ENCODE results near the gene SPO11.
"Not testable (repeated sequence)": the region's sequence is repeated elsewhere in the genome, so short reads cannot be mapped to it uniquely, and the experiment has no call there.

The SPO11 gene

DNA sequence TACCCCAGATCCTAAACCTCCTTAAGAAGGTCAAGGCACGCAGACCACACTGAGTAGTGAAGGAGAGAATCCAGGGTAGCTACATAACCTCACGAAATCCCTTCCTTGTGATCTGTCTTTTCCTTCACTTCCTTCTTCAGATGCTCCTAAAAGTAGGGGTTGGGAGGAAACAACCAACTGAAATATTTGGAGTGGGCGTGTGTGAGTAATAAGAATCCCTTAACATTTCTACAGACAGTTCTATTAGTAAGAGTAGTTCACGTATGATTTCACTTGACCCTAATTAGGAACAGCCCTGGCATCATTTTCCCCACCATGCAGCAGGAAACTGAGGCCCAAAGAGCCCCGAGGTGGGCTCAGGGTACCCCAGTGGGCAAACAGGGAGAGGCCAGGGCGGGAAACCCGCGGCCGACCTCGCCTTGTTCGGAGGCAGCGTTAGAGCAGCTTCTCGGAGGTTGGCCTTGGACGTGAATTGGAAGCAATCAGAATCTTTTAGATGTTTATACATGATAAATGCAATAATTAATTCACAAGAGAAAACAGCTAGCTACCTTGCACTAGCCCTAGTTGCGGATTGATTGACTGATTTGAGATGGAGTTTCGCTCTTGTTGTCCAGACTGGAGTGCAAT is 20.6 kb downstream of the SPO11 start:
- DNase-seq (ENCODE audit: insufficient read length) (no peak), FAIRE-seq (no peak)
- TF ChIP-seq POLR2A (IDR thresholded peaks at IDR 0.05; ENCODE audit: low read depth, low read length): no peak
- no peak for TF ChIP-seq POLR2AphosphoS5 (IDR thresholded peaks at IDR 0.05; ENCODE audit: low read depth, low read length)
- TF ChIP-seq TAF1 (IDR thresholded peaks at IDR 0.05; ENCODE audit: borderline replicate concordance, low read depth, low read length): no peak

DNA sequence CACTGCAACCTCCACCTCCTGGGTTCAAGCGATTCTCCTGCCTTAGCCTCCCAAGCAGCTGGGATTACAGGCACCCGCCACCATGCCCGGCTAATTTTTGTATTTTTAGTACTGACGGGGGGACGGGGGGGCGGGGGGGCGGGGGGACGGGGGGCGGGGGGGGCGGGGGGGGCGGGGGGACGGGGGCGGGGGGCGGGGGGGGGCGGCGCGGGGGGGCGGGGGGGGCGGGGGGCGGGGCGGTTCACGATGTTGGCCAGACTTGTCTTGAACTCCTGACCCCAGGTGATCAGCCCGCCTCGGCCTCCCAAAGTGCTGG is 21.1 kb downstream of the SPO11 start:
- FAIRE-seq; DNase-seq (ENCODE audit: insufficient read length): not testable (repeated sequence)

DNA sequence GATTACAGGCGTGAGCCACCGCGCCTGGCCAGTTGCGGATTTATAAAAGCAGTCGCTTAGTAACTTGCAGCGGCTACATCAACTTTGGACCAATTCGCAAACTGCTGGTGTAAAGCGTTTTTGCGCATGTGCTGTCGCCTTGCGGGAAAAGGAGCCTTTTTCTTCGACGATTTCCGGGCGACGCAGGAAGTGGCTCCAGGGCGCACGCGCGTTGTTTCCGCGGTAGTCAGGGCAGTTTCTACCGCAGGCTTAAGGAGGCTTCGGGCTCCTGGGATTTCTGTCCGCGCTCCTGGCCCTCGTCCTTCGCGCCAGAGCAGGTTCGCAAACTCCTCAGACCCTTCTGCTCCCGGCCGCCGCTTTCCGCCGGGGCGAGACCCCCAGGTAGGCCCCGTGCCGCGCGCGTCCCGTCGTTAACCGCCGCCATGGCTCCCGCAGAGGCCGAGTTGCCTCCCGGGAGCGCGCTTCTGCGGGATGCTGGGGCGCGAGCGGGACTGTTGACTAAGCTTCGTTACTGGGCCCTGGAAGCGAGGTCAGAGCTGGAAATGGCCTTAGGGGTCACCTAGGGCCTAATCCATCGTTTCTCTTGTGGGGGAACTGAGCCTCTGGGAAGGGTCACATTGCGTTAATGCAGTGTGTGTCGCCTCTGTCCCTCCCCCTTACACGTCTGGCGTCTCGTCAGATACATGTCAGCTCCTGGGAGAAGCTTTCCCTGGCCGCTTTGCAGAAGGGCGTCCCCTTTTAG is 21.6 kb downstream of the SPO11 start, which contains the start of gene RAE1:
RAE1 (plus strand) TSS at position 214 of the 742 bp plus-strand sequence. CDS start 2,784 bp downstream, outside the sequence.
- FAIRE-seq (peak; percentile 87), DNase-seq (ENCODE audit: insufficient read length) (peak; percentile 69)
- TF ChIP-seq TAF1 (IDR thresholded peaks at IDR 0.05; ENCODE audit: borderline replicate concordance, low read depth, low read length) (peak; percentile 63; the same call in 1 of the 2 replicates), POLR2AphosphoS5 (IDR thresholded peaks at IDR 0.05; ENCODE audit: low read depth, low read length) (peak; percentile 74), POLR2A (IDR thresholded peaks at IDR 0.05; ENCODE audit: low read depth, low read length) (peak; percentile 87)

DNA sequence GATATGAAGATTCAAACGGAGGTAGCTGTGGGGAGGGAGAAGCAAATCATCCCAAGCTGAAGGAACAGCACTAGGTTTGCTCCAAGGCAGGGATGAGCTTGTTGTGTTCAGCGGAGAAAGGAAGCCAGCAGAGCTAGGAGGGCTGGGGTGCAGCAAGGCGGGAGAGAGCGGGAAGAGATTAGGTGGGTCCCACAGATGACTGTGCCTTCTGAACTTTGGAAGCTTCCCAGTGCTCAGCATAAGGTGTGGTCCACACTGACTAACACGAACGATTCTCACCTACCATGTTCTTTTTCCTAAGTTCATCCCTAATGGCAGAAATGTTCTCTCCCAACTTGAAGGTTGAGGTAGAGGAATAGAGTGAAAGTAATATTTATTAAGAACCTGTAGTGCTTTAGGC is 22.7 kb downstream of the SPO11 start:
- TF ChIP-seq POLR2A (IDR thresholded peaks at IDR 0.05; ENCODE audit: low read depth, low read length): no peak
- no peak for TF ChIP-seq TAF1 (IDR thresholded peaks at IDR 0.05; ENCODE audit: borderline replicate concordance, low read depth, low read length)
- TF ChIP-seq POLR2AphosphoS5 (IDR thresholded peaks at IDR 0.05; ENCODE audit: low read depth, low read length): no peak
- no peak for DNase-seq (ENCODE audit: insufficient read length)
- no peak for FAIRE-seq

DNA sequence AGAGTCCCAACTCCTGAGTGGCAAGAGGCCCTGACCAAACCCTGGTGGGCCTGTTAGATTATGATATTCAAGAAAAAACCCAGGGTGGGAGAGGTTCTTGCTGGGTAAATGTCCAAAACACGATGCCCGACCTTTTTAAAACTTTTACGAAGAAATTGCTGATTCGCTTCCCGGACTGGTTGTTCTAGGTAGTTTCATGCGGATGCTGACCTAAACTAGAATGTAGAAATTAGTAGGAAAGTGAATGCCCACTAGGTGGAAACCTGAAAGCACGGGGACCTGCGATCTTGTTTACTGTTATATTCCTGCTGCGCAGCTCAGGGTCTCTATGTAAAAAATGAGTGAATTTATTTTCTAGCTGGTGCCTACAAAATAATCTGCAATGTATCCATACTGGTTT is 23.7 kb downstream of the SPO11 start:
- TF ChIP-seq POLR2AphosphoS5 (IDR thresholded peaks at IDR 0.05; ENCODE audit: low read depth, low read length) (no peak), TAF1 (IDR thresholded peaks at IDR 0.05; ENCODE audit: borderline replicate concordance, low read depth, low read length) (no peak), POLR2A (IDR thresholded peaks at IDR 0.05; ENCODE audit: low read depth, low read length) (no peak)
- FAIRE-seq (no peak), DNase-seq (ENCODE audit: insufficient read length) (no peak)

DNA sequence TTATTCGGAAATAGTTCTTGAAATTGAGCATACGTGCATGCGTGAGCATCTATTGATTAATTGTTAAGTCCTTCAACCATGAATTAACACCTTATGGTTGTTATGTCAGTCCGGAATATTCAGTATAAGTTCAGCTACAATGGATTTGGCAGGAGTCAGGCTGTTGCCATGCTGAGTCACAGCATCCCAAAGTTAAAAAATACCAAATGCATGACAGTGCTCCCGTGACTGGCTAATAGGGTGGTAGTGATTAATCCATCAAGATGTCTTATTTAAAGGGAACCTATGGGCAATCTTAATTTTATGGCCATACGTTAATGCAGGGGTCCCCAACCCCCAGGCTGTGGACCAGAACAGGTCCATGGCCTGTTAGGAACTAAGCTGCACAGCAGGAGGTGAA is 31.9 kb downstream of the SPO11 start:
- no peak for FAIRE-seq
- TF ChIP-seq TAF1 (IDR thresholded peaks at IDR 0.05; ENCODE audit: borderline replicate concordance, low read depth, low read length) (no peak), POLR2A (IDR thresholded peaks at IDR 0.05; ENCODE audit: low read depth, low read length) (no peak), POLR2AphosphoS5 (IDR thresholded peaks at IDR 0.05; ENCODE audit: low read depth, low read length) (no peak)
- DNase-seq (ENCODE audit: insufficient read length): no peak

DNA sequence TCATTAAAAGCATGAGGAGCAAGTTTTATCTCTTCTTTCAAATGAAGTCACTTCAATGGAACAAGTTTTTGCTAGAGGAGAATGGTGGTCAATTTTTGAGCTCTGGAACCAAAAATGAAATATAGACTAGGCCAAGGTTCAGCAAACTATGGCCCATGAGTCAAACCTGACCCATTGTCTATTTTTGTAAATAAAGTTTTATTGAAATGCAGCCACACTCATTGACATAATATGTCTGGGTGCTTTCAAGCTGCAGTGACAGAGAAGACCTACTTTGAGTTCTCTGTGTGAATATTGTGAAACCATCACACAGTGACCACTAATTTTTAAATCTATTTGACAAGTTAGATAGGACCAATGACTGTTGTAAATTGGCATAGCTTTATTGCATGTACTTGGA is 34.8 kb downstream of the SPO11 start:
- TF ChIP-seq POLR2A (IDR thresholded peaks at IDR 0.05; ENCODE audit: low read depth, low read length) (no peak), TAF1 (IDR thresholded peaks at IDR 0.05; ENCODE audit: borderline replicate concordance, low read depth, low read length) (no peak), POLR2AphosphoS5 (IDR thresholded peaks at IDR 0.05; ENCODE audit: low read depth, low read length) (no peak)
- FAIRE-seq (no peak), DNase-seq (ENCODE audit: insufficient read length) (no peak)

DNA sequence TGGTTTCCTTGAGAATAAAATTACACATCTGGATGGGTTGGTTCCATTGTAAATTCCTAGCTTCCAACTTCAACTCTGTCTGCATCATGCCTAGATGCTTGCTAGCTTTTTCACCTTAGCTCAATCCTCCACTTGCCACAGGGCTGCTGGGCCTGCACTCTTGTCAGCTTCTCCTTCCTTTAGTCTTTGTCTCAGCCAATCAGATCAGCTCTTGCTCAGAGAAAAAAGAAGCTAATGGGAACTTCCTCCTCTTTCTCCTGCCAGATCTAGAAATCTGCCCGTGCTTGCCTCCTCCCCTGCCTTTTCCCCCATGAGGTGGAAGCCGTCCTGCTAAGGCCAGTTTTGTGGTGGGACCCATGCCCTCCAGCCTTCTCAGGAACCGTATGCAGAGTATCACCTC is 40.0 kb downstream of the SPO11 start:
- TF ChIP-seq TAF1 (IDR thresholded peaks at IDR 0.05; ENCODE audit: borderline replicate concordance, low read depth, low read length) (no peak), POLR2AphosphoS5 (IDR thresholded peaks at IDR 0.05; ENCODE audit: low read depth, low read length) (no peak), POLR2A (IDR thresholded peaks at IDR 0.05; ENCODE audit: low read depth, low read length) (no peak)
- DNase-seq (ENCODE audit: insufficient read length) (no peak), FAIRE-seq (no peak)

DNA sequence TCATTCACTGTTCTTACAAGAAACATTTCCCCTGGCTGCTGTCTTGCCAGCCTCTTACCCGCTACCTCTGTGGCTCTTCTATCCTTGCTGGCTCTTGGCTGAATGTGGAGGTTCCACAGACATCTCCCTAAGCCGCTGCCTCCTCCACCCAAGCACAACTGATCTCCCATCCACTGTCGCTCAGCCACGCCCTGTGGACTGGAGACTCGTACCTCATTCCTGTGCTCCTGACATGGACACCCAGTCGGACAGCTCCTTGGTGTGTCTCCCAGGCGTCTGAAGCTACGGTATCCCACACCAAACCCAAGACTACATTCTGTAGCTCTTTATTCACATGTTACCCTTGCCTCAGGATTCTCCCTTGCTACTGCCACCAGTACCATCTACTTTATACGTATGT is 40.7 kb downstream of the SPO11 start:
- FAIRE-seq: no peak

DNA sequence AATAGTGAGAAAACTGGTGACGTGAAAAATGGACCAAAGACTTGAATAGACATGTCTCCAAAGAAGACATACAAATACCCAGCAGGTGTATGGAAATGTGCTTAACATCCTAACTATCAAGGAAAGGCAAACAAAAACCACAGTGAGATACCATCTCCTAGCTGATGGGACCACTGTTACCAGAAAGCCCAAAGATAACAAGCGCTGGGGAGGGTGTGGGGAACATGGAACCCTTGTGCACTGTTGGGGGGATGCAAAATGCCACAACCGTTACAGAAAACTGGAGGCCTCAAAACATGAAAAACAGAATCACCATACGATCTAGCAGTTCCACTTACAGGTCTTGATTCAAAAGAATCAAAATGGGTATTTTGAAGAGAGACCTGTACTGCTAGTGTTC is 41.8 kb downstream of the SPO11 start:
- FAIRE-seq (no peak), DNase-seq (ENCODE audit: insufficient read length) (no peak)
- TF ChIP-seq POLR2AphosphoS5 (IDR thresholded peaks at IDR 0.05; ENCODE audit: low read depth, low read length) (no peak), TAF1 (IDR thresholded peaks at IDR 0.05; ENCODE audit: borderline replicate concordance, low read depth, low read length) (no peak), POLR2A (IDR thresholded peaks at IDR 0.05; ENCODE audit: low read depth, low read length) (no peak)

More for the DNA sequence above, 40.7 kb downstream of the SPO11 start:
- TF ChIP-seq POLR2A (IDR thresholded peaks at IDR 0.05; ENCODE audit: low read depth, low read length): no peak
- TF ChIP-seq TAF1 (IDR thresholded peaks at IDR 0.05; ENCODE audit: borderline replicate concordance, low read depth, low read length): no peak
- TF ChIP-seq POLR2AphosphoS5 (IDR thresholded peaks at IDR 0.05; ENCODE audit: low read depth, low read length): no peak
- DNase-seq (ENCODE audit: insufficient read length): no peak

DNA sequence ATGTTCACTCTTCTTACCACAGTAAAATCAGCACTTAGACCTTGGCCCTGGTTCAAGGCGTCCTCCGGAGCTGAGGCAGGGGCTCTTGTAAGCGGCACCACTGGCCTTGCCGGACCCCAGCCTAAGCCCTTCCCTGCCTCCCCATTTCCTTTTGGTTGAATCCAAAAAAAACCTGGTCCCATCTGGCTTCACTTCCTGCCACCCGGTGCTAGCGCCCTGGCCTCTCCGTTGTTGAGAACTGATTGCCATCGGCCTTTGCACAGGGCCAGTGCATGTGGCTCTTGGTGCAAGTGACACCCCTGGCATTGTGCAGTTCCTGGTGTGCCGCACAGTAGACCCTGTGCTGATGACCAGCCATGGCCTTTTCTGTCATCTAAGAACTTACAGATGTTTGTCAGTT is 42.6 kb downstream of the SPO11 start:
- no peak for FAIRE-seq
- TF ChIP-seq POLR2AphosphoS5 (IDR thresholded peaks at IDR 0.05; ENCODE audit: low read depth, low read length) (no peak), POLR2A (IDR thresholded peaks at IDR 0.05; ENCODE audit: low read depth, low read length) (no peak)

DNA sequence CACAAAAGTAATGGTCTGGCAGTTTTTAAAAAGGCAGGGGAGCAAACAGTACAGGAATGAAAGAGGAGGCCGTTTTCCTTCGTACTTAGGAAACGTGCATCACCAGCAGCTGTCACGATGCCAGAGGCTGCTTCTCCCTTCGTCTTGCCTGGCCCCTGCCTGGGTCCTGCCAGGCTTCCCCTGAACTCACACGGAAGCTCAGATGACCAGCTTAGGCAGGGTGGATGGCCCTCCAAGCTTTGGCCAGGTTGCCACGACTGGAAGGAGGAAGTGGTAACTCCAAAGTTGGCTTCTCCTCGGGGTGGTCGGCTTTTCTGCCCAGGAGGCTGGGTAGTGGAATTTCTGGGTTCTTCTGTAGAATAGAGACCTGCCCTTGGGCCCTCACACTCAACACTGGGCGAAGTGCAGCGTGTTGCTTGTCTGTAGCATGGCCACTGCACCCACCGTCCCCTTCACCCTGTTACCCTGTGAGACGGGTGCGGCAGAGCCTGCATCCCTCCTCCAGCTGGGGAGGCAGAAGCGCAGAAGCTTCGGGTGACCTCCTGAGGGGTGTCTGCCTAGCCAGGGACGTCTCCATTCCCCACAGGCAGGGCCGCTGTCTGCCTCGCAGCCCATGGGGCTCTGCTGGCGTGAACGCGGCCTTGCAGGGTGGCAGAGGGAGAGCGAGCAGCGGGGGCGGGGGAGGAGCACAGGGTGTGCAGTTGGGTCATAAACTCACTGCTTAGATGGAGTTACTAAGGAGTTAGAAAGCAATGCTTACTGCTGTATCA is 43.2 kb downstream of the SPO11 start:
- DNase-seq (ENCODE audit: insufficient read length) (no peak), FAIRE-seq (no peak)
- TF ChIP-seq POLR2A (IDR thresholded peaks at IDR 0.05; ENCODE audit: low read depth, low read length): peak; percentile 35; the same call in 1 of the 2 replicates
- no peak for TF ChIP-seq TAF1 (IDR thresholded peaks at IDR 0.05; ENCODE audit: borderline replicate concordance, low read depth, low read length)
- TF ChIP-seq POLR2AphosphoS5 (IDR thresholded peaks at IDR 0.05; ENCODE audit: low read depth, low read length): 0 out of 2 replicates have a peak, but pooled peaks have one; percentile 25

More for the DNA sequence above, 42.6 kb downstream of the SPO11 start:
- DNase-seq (ENCODE audit: insufficient read length): no peak
